Brain microvascular endothelial cell (primary cell): ENCODE data around the gene LRP1B.

Experiments
- DNase-seq: peaks from one replicate; pipeline ENCODE4 v3.0.0-alpha.2; 2020
- H3K27ac ChIP-seq: fragments of 250-450 bp; sonication (Bioruptor Pico); 2 replicates; pipeline ENCODE4 v1.5.1; 2020; ENCODE audit warnings: mild to moderate bottlenecking, moderate library complexity
- H3K27me3 ChIP-seq: fragments of 250-450 bp; sonication (Bioruptor Pico); replicated peaks from 2 replicates; pipeline ENCODE4 v1.5.1; 2020; ENCODE audit warnings: mild to moderate bottlenecking
- H3K36me3 ChIP-seq: fragments of 250-450 bp; sonication (Bioruptor Pico); replicated peaks from 2 replicates; pipeline ENCODE4 v1.5.1; 2020; ENCODE audit warnings: mild to moderate bottlenecking
- H3K4me3 ChIP-seq: 2 replicates; pipeline ENCODE4 v1.5.1; 2011; ENCODE audit warnings: low read depth, mild to moderate bottlenecking, control low read depth, low read length, moderate library complexity
- CTCF ChIP-seq: IDR thresholded peaks from 2 replicates; pipeline ENCODE4 v1.5.1; 2011; ENCODE audit warnings: low read depth, mild to moderate bottlenecking, moderate library complexity, low read length, control low read depth, inconsistent platforms; ENCODE audit errors: missing control alignments
- in situ Hi-C: cut with HindIII; loops from 2 replicates; pipeline ENCODE4 v1.10.0; 2017; ENCODE audit warnings: low sequenced_read_pairs, low pct_ligation_motif_present

Gene LRP1B

GRCh38 chr2:142140434-142140845, 9.6 kb upstream of the LRP1B start:
- Histone ChIP-seq H3K27me3 (no peaks in the 10 kb centered on the region), H3K27ac (no peak overlapping the region), H3K4me3 (no peak overlapping the region), H3K36me3 (no peaks in the 10 kb centered on the region)
- no peak for DNase-seq
- in situ Hi-C loops, result no loop called here
- TF ChIP-seq CTCF, result peak; percentile 42

GRCh38 chr2:142139384-142139783, 8.6 kb upstream of the LRP1B start:
- no peak for DNase-seq
- no peak for TF ChIP-seq CTCF
- Histone ChIP-seq H3K4me3 (no peak overlapping the region), H3K27ac (no peak overlapping the region), H3K27me3 (peaks cover 2% of the 10 kb centered on the region), H3K36me3 (no peaks in the 10 kb centered on the region)
- in situ Hi-C loops, result no loop called here

GRCh38 chr2:142136571-142136970, 5.8 kb upstream of the LRP1B start:
- DNase-seq, result no peak
- Histone ChIP-seq H3K27ac (no peak overlapping the region), H3K4me3 (no peak overlapping the region), H3K27me3 (peaks cover 5% of the 10 kb centered on the region), H3K36me3 (no peaks in the 10 kb centered on the region)
- in situ Hi-C loops, result no loop called here
- no peak for TF ChIP-seq CTCF

- no peak overlapping the region for H3K4me3 ChIP-seq
- no peak overlapping the region for H3K27ac ChIP-seq
- H3K36me3 ChIP-seq, result no peaks in the 10 kb centered on the region
- DNase-seq, result no peak
- no peak for TF ChIP-seq CTCF
- in situ Hi-C loops, result no loop called here
- H3K27me3 ChIP-seq, result peaks cover 6% of the 10 kb centered on the region
Measured at GRCh38 chr2:142134911-142135310, 4.1 kb upstream of the LRP1B start.

GRCh38 chr2:142130111-142131009, 456 bp downstream of the LRP1B start:
- H3K36me3 ChIP-seq, result no peaks in the 10 kb centered on the region
- peak overlapping the region; percentile 68 for H3K4me3 ChIP-seq
- peaks cover 10% of the 10 kb centered on the region for H3K27me3 ChIP-seq
- no peak for TF ChIP-seq CTCF
- no peak overlapping the region for H3K27ac ChIP-seq
- in situ Hi-C loops, result no loop called here
- peak; percentile 31 for DNase-seq
